Caki2 (cell line): ENCODE results near the gene MUC20. TPM values are rescaled to one million over a fixed set of nuclear protein-coding genes. Genes with fewer than 3 reads are reported as not detected.
"Not testable (repeated sequence)": the region's sequence is repeated elsewhere in the genome, so short reads cannot be mapped to it uniquely, and the experiment has no call there.

Source experiments
- DNase-seq: peaks from one replicate; pipeline ENCODE4 v3.0.0-alpha.2; 2015; ENCODE audit warnings: low read depth
- in situ Hi-C: cut with HindIII; loops from 2 replicates; pipeline ENCODE4 v1.10.0; 2016; ENCODE audit warnings: low sequenced_read_pairs, low pct_unique_long_range_greater_than_20kb, mixed read lengths
- total RNA-seq: library from RNA; depleted of rRNA; stranded (reverse); fragments of >200 nt; shearing (Covaris generic); gene quantifications from 2 replicates; pipeline ENCODE4 v1.2.3, GENCODE V29; 2014; ENCODE audit warnings: low replicate concordance; rRNA removed

The MUC20 gene
- 0.17 and 29.7 TPM in 2 replicates for total RNA-seq

- in situ Hi-C loops, DNase-seq: not testable (repeated sequence)
These were observed at the start of gene MUC20 for GRCh38 chr3:195720831-195721506. MUC20 (plus strand) TSS chr3:195720978; CDS start chr3:195721008, 30 bp downstream.

DNA sequence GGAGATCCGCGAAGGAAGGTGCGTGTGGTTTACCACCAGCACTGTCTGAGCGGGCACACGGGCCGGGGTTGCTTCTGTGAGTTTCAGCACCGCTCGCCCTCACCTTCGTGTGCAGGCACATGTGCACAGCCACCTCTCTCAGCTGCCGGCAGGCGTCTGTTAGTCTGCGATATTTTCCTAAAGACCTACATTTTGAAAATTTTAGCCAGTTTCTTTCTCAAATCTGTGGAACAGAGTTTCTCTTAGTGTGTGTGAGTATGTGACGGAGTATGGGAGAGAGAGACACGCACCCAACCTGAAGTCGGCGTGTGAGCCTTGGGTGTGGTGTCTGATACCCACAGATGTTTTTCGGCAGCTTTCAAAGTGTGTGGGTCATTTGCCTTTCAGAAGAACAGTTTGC lies 49.5 kb upstream of the MUC20 start:
- DNase-seq, in situ Hi-C loops: not testable (repeated sequence)

GRCh38 chr3:195673711-195674110 lies 47.1 kb upstream of the MUC20 start:
- DNase-seq, in situ Hi-C loops: not testable (repeated sequence)

DNA sequence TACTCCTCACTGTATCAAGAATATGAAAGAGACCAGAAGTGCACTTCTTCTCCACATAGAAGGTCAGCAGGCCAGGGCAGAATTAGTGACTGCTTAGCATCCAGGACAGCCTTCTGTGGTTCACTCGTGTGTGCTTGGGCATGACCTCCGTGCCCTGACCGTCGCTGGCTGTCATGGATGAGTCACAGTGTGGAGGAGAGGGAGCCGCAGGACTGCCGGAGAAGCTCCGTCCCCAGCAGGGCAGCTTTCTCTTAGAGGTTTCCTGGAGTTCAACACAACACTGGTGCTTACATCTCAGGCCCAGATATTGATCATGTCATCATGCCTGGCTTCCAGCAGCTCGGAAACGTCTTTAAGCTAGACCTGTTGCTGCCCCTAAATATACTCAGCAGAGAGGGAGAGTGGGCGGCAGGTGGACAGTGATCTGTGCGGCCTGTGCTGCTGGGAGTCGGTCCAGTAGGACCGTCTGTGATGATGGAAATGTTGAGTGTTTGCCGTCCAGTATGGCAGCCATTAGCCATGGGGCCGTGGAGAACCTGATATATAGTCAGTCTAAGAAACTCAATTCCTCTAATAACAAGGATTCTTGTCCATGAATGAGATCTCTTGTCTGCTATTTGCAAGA lies 42.3 kb upstream of the MUC20 start:
- peak; percentile 42 for DNase-seq
- in situ Hi-C loops, result not testable (repeated sequence)

DNA sequence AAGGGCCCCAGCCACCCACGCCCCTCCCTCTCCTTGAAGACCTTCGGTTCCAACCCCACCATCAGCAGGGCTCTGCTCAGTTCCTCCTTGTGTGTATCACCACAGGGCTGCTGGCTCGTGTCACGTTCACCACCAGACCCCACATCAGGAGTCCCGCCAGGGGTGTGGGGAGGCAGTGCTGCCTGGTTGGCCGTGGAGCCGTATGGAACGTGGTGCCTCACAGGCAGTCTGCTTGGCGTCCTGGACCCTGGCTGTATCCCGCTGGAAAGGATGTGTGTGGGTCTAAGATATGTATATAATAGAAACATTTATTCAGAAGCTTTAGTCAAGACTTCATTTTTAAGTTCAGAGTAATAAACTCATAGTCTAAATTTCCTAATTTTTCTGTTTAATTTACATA lies 40.1 kb upstream of the MUC20 start:
- in situ Hi-C loops, DNase-seq: not testable (repeated sequence)

GRCh38 chr3:195681458-195682103 lies 39.2 kb upstream of the MUC20 start:
- in situ Hi-C loops, result not testable (repeated sequence)

GRCh38 chr3:195682104-195682742 lies 38.6 kb upstream of the MUC20 start:
- DNase-seq, in situ Hi-C loops: not testable (repeated sequence)

More at GRCh38 chr3:195681458-195682103, 39.2 kb upstream of the MUC20 start:
- not testable (repeated sequence) for DNase-seq

GRCh38 chr3:195683722-195684526 lies 36.9 kb upstream of the MUC20 start:
- in situ Hi-C loops, DNase-seq: not testable (repeated sequence)

DNA sequence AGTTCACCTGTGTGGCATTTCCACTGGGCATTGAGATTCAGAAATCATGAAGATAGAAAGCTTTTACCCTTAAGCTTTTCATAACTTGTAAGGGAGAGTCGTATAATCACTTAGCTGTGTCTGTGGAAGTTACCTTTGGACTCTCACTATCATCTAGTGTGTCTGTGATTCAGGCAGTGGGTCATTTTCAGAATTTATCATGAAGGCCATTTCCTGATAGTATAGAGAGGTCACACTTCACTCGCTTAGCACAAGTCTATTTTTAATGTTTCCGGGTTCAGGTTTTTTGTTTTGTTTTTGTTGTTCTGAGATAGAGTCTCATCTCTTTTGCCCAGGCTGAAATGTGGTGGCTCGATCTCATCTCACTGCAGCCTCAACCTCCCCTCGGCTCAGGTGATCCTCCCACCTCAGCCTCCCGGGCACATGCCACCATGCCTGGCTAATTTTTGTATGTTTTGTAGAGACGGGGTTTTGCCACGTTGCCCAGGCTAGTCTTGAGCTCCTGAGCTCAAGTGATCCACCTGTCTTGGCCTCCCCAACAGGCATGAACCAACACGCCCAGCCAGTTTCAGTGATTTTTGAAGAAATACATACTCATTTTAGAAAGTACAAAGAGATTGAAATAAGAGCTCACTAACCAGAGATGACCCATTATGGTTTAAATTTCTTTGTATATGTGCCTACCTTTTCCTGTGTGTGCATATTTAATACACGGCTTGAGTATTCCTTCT lies 36.1 kb upstream of the MUC20 start:
- in situ Hi-C loops, DNase-seq: not testable (repeated sequence)

GRCh38 chr3:195686537-195687208 lies 34.1 kb upstream of the MUC20 start:
- in situ Hi-C loops, DNase-seq: not testable (repeated sequence)

DNA sequence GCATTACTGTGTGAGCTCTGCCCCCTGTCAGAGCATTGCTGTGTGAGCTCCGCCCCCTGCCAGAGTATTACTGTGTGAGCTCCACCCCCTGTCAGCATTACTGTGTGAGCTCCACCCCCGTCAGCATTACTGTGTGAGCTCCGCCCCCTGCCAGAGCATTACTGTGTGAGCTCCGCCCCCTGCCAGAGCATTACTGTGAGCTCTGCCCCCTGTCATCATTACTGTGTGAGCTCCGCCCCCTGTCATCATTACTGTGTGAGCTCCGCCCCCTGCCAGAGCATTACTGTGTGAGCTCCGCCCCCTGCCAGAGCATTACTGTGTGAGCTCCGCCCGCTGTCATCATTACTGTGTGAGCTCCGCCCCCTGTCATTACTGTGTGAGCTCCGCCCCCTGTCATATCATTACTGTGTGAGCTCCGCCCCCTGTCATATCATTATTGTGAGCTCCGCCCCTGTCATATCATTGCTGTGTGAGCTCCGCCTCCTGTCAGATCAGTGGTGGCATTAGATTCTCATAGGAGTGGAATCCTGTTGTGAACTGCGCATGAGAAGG lies 33.5 kb upstream of the MUC20 start:
- in situ Hi-C loops, result not testable (repeated sequence)

GRCh38 chr3:195688471-195689183 lies 32.2 kb upstream of the MUC20 start:
- DNase-seq, in situ Hi-C loops: not testable (repeated sequence)

More for the DNA sequence above, 33.5 kb upstream of the MUC20 start:
- peak; percentile 85 for DNase-seq

DNA sequence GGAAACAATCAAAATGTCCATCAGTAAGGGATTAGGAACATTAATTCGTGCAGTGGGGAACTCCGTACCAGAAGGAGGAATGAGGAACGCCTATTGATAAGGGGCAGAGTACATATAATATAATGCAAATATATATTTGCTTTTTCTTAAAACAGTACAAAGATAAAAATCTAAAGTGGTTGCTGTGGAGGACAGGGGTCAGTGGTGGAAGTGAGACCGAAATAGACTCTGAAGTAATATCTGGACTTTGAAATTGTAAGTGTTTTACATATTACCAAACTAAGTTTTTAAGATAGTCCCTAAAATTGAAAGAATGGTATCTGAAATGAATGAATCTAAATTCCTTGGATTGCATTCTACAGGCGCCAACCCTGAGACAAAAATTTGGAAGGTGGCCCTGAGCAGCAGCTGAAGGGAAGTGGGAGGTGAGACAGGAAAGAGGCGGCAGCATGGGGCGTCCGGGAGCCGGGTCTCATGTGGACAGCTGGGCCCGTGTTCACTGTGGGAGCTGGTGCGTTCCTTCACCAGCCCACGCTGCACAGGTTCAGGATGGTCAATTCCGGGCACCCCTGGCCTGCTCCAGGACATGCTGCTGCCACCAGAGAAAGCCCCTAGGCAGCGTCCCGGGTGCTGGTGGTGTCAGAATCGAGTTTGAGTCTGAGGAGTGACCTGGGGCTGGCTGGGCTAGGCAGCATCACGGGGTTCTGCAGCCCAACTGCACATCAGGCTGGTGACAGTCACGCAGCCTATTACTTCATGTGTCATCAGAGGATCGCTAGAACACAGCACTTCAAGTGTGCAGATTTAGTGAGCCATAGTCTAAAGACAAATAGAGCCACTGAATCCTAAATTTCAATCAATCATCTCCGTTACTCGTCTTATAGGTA lies 31.4 kb upstream of the MUC20 start:
- DNase-seq, in situ Hi-C loops: not testable (repeated sequence)

DNA sequence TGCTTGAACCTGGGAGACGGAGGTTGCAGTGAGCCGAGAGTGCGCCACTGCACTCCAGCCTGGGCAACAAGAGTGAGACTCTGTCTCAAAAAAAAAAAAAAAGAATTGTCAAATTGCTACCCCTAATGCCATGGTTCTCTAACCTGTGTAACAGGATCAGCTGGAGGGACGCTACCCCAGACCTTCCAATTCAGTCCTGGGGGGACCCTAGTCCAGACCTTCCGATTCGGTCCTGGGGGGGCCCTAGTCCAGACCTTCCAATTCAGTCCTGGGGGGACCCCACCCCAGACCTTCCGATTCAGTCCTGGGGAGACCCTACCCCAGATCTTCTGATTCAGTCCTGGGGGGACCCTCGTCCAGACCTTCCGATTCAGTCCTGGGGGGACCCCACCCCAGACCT lies 29.8 kb upstream of the MUC20 start:
- in situ Hi-C loops, result no loop called here
- no peak for DNase-seq
